Measurements from ENCODE around the gene METTL21C.

The METTL21C gene

GRCh38 chr13:102667023-102667422, 27.8 kb downstream of the METTL21C start:
- DNase-seq (ENCODE audit: low spot score), result no peak

DNA sequence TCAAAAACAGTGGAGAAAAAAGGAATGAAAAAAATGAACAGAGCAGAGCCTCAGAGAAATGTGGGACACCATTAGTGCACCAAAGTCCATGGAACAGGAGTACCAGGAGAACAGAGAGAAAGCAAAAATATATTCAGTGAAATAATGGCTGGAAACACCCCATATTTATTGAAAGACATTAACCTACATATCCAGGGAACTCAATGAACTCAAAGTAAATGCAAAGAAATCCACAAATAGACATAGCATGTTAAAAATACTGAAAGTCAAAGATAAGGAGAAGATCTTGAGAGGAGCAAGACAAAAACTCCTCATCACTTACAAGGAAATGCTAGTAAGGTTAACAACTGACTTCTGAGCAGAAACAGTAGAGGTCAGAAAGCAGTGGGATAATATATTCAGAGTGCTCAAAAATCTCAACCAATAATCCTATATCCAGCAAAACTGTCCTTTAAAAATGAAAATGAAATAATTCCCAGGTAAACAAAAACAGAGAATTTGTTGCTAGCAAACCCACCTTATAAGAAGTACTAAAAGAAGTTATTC, 35.6 kb downstream of the METTL21C start:
- DNase-seq (ENCODE audit: low spot score), result no peak

DNA sequence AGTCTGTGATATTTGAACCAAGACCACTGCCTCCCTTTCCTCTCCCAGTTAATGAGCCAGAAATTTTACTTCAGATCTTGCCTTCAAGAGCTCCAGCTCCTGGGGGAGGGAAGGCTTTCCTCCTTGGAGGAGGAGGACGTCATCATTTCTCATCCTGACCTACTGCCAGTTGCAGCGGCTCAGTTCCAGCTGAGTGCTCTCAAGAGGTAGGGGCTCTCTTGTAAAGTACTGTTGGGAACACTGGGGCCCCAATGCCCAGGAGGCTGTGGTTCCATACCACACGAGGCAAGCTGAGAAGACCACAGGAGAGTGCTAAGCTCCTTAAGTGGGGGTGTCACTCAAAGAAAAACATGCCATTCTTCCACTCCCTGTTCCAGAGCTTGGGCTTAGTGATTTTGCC, 36.2 kb downstream of the METTL21C start:
- no peak for DNase-seq (ENCODE audit: low spot score)

- DNase-seq (ENCODE audit: low spot score), result no peak
These were observed 37.2 kb downstream of the METTL21C start for GRCh38 chr13:102657630-102658029.

DNA sequence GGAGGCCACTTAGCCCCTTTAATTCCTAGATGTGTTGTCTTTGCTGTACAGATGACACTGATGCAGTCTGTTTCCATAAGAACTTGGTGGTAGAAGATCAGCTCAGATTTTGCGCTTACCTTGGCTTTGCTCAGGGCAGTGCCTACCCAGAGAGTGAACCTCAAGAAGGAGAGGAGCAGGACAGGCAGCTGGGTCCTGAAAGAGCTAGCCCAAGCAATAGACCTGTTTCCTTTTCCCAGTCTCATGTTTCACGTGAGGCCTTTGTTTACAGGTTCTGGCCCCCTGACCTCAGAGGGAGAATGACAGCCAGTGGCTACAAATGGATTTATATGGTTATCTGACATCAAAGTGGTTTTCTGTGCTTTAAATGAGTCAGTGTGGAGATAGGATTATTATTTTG, 40.1 kb downstream of the METTL21C start:
- DNase-seq (ENCODE audit: low spot score), result no peak

- no peak for DNase-seq (ENCODE audit: low spot score)
These were observed 43.0 kb downstream of the METTL21C start for GRCh38 chr13:102651892-102652291.

GRCh38 chr13:102651392-102651791, 43.5 kb downstream of the METTL21C start:
- DNase-seq (ENCODE audit: low spot score), result peak; percentile 15

DNA sequence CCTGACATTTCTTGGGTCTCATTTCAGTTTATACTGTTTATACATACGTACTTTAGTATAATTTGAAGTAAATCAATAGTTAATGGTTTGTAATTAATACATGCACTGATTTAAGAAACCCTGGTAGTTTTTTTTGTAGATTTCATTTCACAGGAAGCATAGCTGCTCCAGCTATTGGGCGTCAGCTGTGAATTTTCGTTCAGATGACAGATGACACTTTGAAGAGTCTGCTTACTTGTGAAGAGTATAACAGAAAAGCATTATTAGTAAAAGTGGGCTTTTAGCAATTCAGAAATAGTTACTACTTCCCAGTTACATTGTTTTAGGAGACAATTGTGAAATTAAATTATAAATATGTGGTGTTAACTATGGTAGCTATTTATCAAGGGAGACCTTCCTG, 44.4 kb downstream of the METTL21C start:
- no peak for DNase-seq (ENCODE audit: low spot score)

- no peak for DNase-seq (ENCODE audit: low spot score)
These were observed 46.8 kb downstream of the METTL21C start for GRCh38 chr13:102648046-102648445.

- DNase-seq (ENCODE audit: low spot score), result no peak
These were observed 49.1 kb downstream of the METTL21C start for GRCh38 chr13:102645701-102646100.

GRCh38 chr13:102643656-102644055, 51.2 kb downstream of the METTL21C start:
- DNase-seq (ENCODE audit: low spot score), result no peak

- DNase-seq (ENCODE audit: low spot score), result no peak
These were observed 52.4 kb downstream of the METTL21C start for GRCh38 chr13:102642475-102642874.

- no peak for DNase-seq (ENCODE audit: low spot score)
These were observed 52.8 kb downstream of the METTL21C start for GRCh38 chr13:102642029-102642428.

GRCh38 chr13:102638741-102639140, 56.1 kb downstream of the METTL21C start:
- peak; percentile 54 for DNase-seq (ENCODE audit: low spot score)
